Measurements from ENCODE around the gene PLPPR1.
"Not testable (repeated sequence)": the region's sequence is repeated elsewhere in the genome, so short reads cannot be mapped to it uniquely, and the experiment has no call there.

The PLPPR1 gene

DNA sequence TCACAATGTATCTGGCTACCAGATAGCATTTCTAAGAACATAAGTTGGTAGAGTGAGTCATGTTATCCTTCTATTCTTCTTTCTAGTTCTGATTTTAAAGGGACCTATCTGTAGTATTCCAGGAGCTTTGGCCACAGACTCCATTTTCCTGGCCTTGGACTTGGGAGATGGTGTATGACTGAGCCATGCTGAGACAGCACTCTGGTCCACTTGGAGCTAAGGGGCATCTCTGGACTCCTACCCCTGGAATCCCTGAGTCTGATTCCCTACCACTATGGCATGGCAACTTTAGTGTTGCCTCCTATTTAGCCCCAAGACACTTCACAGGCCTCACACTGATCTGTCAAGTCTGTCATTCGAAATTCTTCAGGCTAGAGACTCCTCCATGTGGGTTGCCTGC lies 297.5 kb downstream of the PLPPR1 start:
- ATAC-seq, result no peak
- TF ChIP-seq CSDC2 (CRISPR knock-in tag; IDR thresholded peaks at IDR 0.05) (no peak), ZNF70 (CRISPR knock-in tag; IDR thresholded peaks at IDR 0.05) (no peak), TCF4 (CRISPR knock-in tag; IDR thresholded peaks at IDR 0.05; ENCODE audit: borderline replicate concordance) (no peak), GLIS3 (CRISPR knock-in tag; IDR thresholded peaks at IDR 0.05) (no peak)

DNA sequence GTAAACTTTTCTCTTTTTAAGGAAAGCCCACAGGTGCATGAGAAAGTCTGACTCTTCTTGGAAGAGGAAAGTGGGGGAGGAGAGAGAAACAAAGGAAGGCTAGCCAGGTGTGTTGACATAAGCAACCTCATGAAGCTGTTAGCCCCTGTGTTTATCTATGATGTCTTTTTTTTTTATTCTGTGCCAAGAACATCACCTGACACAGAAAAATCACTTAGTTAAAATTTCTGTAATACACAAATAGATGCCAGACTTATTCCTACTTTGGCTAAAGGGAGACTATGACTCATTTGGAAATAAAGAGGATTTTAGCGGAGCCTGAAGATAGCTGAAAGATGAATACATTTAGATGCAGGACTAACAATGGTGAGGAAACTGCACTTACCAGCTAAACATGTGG lies 298.0 kb downstream of the PLPPR1 start:
- no peak for TF ChIP-seq GLIS3 (CRISPR knock-in tag; IDR thresholded peaks at IDR 0.05)
- TF ChIP-seq, protein P1, sequence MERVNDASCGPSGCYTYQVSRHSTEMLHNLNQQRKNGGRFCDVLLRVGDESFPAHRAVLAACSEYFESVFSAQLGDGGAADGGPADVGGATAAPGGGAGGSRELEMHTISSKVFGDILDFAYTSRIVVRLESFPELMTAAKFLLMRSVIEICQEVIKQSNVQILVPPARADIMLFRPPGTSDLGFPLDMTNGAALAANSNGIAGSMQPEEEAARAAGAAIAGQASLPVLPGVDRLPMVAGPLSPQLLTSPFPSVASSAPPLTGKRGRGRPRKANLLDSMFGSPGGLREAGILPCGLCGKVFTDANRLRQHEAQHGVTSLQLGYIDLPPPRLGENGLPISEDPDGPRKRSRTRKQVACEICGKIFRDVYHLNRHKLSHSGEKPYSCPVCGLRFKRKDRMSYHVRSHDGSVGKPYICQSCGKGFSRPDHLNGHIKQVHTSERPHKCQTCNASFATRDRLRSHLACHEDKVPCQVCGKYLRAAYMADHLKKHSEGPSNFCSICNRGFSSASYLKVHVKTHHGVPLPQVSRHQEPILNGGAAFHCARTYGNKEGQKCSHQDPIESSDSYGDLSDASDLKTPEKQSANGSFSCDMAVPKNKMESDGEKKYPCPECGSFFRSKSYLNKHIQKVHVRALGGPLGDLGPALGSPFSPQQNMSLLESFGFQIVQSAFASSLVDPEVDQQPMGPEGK (CRISPR knock-in tag; IDR thresholded peaks at IDR 0.05; ENCODE audit: borderline replicate concordance), result no peak
- ATAC-seq, result no peak

DNA sequence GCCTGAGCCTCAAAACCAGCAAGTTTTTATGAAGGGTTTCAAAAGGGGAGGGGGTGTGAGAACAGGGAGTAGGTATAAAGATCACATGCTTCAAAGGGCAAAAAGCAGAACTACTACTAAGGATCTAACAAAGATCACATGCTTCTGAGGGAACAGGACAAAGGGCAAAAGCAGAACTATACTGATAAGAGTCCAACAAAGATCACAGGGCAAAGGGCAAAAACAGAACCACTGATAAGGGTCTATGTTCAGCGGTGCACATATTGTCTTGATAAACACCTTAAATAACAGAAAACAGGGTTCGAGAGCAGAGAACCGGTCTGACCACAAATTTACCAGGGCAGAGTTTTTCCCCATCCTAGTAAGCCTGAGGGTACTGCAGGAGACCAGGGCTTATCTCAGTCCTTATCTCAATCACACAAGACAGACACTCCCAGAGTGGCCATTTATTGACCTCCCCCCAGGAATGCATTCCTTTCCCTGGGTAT lies 298.9 kb downstream of the PLPPR1 start:
- not testable (repeated sequence) for ATAC-seq

DNA sequence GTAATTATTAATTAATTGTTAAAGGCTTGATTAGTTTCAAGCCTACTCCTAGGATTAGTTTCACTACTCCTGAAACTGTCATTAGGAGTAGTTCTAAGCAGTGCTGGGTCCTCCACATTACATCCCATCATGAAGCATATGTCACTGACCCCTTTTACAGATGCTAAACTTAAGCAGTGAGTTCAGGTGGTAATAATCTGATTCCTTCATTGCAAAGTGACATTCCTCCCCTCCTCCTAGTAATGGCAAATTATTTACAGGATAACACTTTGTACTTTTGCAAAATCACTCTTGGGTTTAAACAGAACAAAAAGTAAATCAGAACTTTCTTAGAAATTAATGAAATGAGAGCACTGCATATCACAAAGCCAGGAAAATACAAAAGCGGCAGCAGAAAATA lies 303.8 kb downstream of the PLPPR1 start:
- TF ChIP-seq, protein P1 (CRISPR knock-in tag; IDR thresholded peaks at IDR 0.05; ENCODE audit: borderline replicate concordance), result no peak
- TF ChIP-seq, protein P2, sequence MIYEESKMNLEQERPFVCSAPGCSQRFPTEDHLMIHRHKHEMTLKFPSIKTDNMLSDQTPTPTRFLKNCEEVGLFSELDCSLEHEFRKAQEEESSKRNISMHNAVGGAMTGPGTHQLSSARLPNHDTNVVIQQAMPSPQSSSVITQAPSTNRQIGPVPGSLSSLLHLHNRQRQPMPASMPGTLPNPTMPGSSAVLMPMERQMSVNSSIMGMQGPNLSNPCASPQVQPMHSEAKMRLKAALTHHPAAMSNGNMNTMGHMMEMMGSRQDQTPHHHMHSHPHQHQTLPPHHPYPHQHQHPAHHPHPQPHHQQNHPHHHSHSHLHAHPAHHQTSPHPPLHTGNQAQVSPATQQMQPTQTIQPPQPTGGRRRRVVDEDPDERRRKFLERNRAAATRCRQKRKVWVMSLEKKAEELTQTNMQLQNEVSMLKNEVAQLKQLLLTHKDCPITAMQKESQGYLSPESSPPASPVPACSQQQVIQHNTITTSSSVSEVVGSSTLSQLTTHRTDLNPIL (CRISPR knock-in tag; IDR thresholded peaks at IDR 0.05; ENCODE audit: low read depth), result no peak
- TF ChIP-seq, protein P3, sequence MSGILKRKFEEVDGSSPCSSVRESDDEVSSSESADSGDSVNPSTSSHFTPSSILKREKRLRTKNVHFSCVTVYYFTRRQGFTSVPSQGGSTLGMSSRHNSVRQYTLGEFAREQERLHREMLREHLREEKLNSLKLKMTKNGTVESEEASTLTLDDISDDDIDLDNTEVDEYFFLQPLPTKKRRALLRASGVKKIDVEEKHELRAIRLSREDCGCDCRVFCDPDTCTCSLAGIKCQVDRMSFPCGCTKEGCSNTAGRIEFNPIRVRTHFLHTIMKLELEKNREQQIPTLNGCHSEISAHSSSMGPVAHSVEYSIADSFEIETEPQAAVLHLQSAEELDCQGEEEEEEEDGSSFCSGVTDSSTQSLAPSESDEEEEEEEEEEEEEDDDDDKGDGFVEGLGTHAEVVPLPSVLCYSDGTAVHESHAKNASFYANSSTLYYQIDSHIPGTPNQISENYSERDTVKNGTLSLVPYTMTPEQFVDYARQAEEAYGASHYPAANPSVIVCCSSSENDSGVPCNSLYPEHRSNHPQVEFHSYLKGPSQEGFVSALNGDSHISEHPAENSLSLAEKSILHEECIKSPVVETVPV (CRISPR knock-in tag; IDR thresholded peaks at IDR 0.05), result no peak
- TF ChIP-seq PPARA (CRISPR knock-in tag; IDR thresholded peaks at IDR 0.05; ENCODE audit: borderline replicate concordance) (no peak), ZFP3 (CRISPR knock-in tag; IDR thresholded peaks at IDR 0.05) (no peak)
- ATAC-seq, result no peak

DNA sequence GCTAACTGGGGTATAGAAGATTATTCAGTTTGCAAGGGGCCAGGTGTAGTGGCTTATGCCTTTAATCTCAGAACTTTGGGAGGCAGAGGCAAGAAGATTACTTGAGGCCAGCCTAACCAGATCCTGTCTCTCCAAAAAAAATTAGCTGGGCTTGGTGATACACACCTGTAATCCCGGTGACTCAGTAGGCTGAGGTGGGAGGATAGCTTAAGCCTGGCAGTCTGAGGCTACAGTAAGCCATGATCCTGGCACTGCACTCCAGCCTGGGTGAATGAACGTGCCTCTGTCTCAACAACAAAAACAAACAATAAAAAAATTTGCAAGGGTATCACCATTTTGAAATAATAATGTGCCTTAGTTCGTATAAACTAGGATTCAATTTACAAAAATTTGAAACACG lies 305.0 kb downstream of the PLPPR1 start:
- TF ChIP-seq TOX (CRISPR knock-in tag; IDR thresholded peaks at IDR 0.05; ENCODE audit: borderline replicate concordance) (no peak), RARB (CRISPR knock-in tag; IDR thresholded peaks at IDR 0.05) (no peak), PPARA (CRISPR knock-in tag; IDR thresholded peaks at IDR 0.05; ENCODE audit: borderline replicate concordance) (no peak), SNAI2 (CRISPR knock-in tag; IDR thresholded peaks at IDR 0.05) (no peak), ZC3H10 (CRISPR knock-in tag; IDR thresholded peaks at IDR 0.05) (no peak), TCF4 (CRISPR knock-in tag; IDR thresholded peaks at IDR 0.05; ENCODE audit: borderline replicate concordance) (no peak), ESRRG (CRISPR knock-in tag; IDR thresholded peaks at IDR 0.05) (no peak), OSR1 (CRISPR knock-in tag; IDR thresholded peaks at IDR 0.05) (no peak), ZFP30 (CRISPR knock-in tag; IDR thresholded peaks at IDR 0.05) (no peak), ARNTL (CRISPR knock-in tag; IDR thresholded peaks at IDR 0.05; ENCODE audit: borderline replicate concordance, low read depth) (no peak), ZNF8 (CRISPR knock-in tag; IDR thresholded peaks at IDR 0.05) (no peak)
- TF ChIP-seq, protein P1 (CRISPR knock-in tag; IDR thresholded peaks at IDR 0.05; ENCODE audit: borderline replicate concordance), result no peak
- TF ChIP-seq, protein P2 (CRISPR knock-in tag; IDR thresholded peaks at IDR 0.05; ENCODE audit: low read depth), result no peak
- TF ChIP-seq, protein P3 (CRISPR knock-in tag; IDR thresholded peaks at IDR 0.05), result no peak
- no peak for ATAC-seq
